HepG2 (cell line): ENCODE data around the gene UBE2O. TPM values are rescaled to one million over a fixed set of nuclear protein-coding genes. Genes with fewer than 3 reads are reported as not detected.

ENCODE experiments used
- ATAC-seq: fragments of 200-7000 bp; cut with Tn5 transposase; 3 replicates; pipeline ENCODE4 v1.9.1; 2020; ENCODE audit warnings: mild to moderate bottlenecking, moderate library complexity
- BruUV-seq: library from RNA; stranded (reverse); fragments of 400-500 nt; replicated peaks from 2 replicates; lab custom pipeline; 2021; lab: Mats Ljungman, UMichigan
- CTCF ChIA-PET: fragments of 300-600 bp; formaldehyde crosslinking; extraction: SDS; loops from one replicate; lab custom pipeline; 2021; ENCODE audit warnings: low total read pairs, inconsistent platforms, low intra/inter-chr PET ratio; lab: Yijun Ruan, JAX
- POLR2A ChIA-PET: fragments of 350-600 bp; sonication (Branson Sonifier 250); formaldehyde crosslinking; loops from one replicate; lab custom pipeline; 2020; ENCODE audit warnings: antibody characterized with exemption, inconsistent platforms; lab: Yijun Ruan, JAX
- DNase-seq: peaks from one replicate; pipeline ENCODE4 v3.0.0-alpha.2; 2015; ENCODE audit warnings: low spot score
- FAIRE-seq: peaks from 3 replicates; lab custom pipeline; 2011; peaks lifted over from hg19 to GRCh38; lab: Jason Lieb, UNC
- H2AFZ ChIP-seq: one replicate; pipeline ENCODE4 v1.6.1; 2011; ENCODE audit warnings: low read length, inconsistent platforms
- H3K27ac ChIP-seq: fragments of 300-600 bp; 3 replicates; pipeline ENCODE4 v1.8.0; 2011; ENCODE audit warnings: mixed run types, mild to moderate bottlenecking, mixed read lengths, low read length, inconsistent platforms; ENCODE audit not compliant: insufficient read depth; ENCODE audit errors: extremely low read length
- H3K27me3 ChIP-seq, 2 experiments: fragments of 200-600 bp in 1 of 2; 2 replicates in 1 of 2; 3 replicates in 1 of 2; pipeline versions ENCODE4 v1.6.0 to v1.8.0; 2011; ENCODE audit warnings: low read length in 2 of 2, mild to moderate bottlenecking in 2 of 2, moderate library complexity in 2 of 2, inconsistent platforms in 1 of 2; ENCODE audit not compliant: insufficient read depth in 2 of 2, control insufficient read depth in 1 of 2
- H3K36me3 ChIP-seq, 2 experiments: fragments of 200-600 bp in 1 of 2; replicated peaks in 1 of 2; 2 replicates in 1 of 2; 3 replicates in 1 of 2; pipeline versions ENCODE4 v1.5.1 to v1.8.0; 2011; ENCODE audit warnings: low read length in 2 of 2, inconsistent platforms in 1 of 2; ENCODE audit not compliant: insufficient read depth in 2 of 2, control insufficient read depth in 1 of 2
- H3K4me1 ChIP-seq: 2 replicates; pipeline ENCODE4 v1.5.1; 2012; ENCODE audit warnings: low read length, inconsistent platforms; ENCODE audit not compliant: insufficient read depth
- H3K4me2 ChIP-seq: 2 replicates; pipeline ENCODE4 v1.6.0; 2011; ENCODE audit warnings: low read depth, low read length, inconsistent platforms
- H3K4me3 ChIP-seq, 3 experiments: fragments of 200-600 bp in 1 of 3; sonication (generic), shearing (Covaris generic) in 1 of 3; replicated peaks in 1 of 3; 2 replicates each; pipeline ENCODE4 v1.5.1; 2011 to 2016; ENCODE audit warnings: low read length in 3 of 3, inconsistent platforms in 2 of 3, low read depth in 2 of 3, mild to moderate bottlenecking in 2 of 3, control low read depth in 1 of 3, mixed read lengths in 1 of 3; ENCODE audit not compliant: insufficient read depth in 1 of 3
- H3K79me2 ChIP-seq: one replicate; pipeline ENCODE4 v1.6.1; 2011; ENCODE audit warnings: low read length, inconsistent platforms; ENCODE audit not compliant: insufficient read depth
- H3K9ac ChIP-seq: 2 replicates; pipeline ENCODE4 v1.6.0; 2011; ENCODE audit warnings: mild to moderate bottlenecking, low read depth, low read length, inconsistent platforms; ENCODE audit not compliant: insufficient read depth
- H3K9me3 ChIP-seq: 2 replicates; pipeline ENCODE4 v1.5.1; 2012; ENCODE audit warnings: mild to moderate bottlenecking, low read length
- H4K20me1 ChIP-seq: 2 replicates; pipeline ENCODE4 v1.6.0; 2011; ENCODE audit warnings: inconsistent platforms, mild to moderate bottlenecking, low read length, moderate library complexity; ENCODE audit not compliant: insufficient read depth
- ARID2 ChIP-seq: sonication (generic); formaldehyde crosslinking; IDR thresholded peaks from 2 replicates; pipeline ENCODE4 v1.8.1; 2022; ENCODE audit warnings: mild to moderate bottlenecking, missing genetic modification reagents, borderline replicate concordance
- BORCS8-MEF2B ChIP-seq: sonication (generic); formaldehyde crosslinking; IDR thresholded peaks from 2 replicates; pipeline ENCODE4 v1.8.0; 2022; ENCODE audit warnings: mild to moderate bottlenecking, missing genetic modification reagents
- CHD4 ChIP-seq: fragments of 200-600 bp; sonication (generic); IDR thresholded peaks from 2 replicates; pipeline ENCODE4 v1.7.0; 2017; ENCODE audit warnings: mild to moderate bottlenecking, low read length, borderline replicate concordance
- RBAK ChIP-seq: sonication (generic); formaldehyde crosslinking; IDR thresholded peaks from 2 replicates; pipeline ENCODE4 v1.5.1; 2020; ENCODE audit warnings: mild to moderate bottlenecking, missing genetic modification reagents
- REL ChIP-seq: sonication (generic); formaldehyde crosslinking; conservative IDR thresholded peaks from 2 replicates; pipeline ENCODE4 v1.8.0; 2022; ENCODE audit warnings: mild to moderate bottlenecking, missing genetic modification reagents, moderate library complexity
- SALL1 ChIP-seq: sonication (generic); formaldehyde crosslinking; IDR thresholded peaks from 2 replicates; pipeline ENCODE4 v1.8.0; 2022; ENCODE audit warnings: mild to moderate bottlenecking, missing genetic modification reagents
- ZNF556 ChIP-seq: sonication (generic); formaldehyde crosslinking; IDR thresholded peaks from 2 replicates; pipeline ENCODE4 v1.4.0; 2020; ENCODE audit warnings: mild to moderate bottlenecking, missing genetic modification reagents, borderline replicate concordance
- ZSCAN25 ChIP-seq: sonication (generic); formaldehyde crosslinking; IDR thresholded peaks from 2 replicates; pipeline ENCODE4 v1.8.0; 2022; ENCODE audit warnings: mild to moderate bottlenecking, missing genetic modification reagents
- WGBS: methylation state at CpG from one replicate; pipeline ENCODE4 v1.1.6; 2017; ENCODE audit warnings: low lambda C conversion rate; 5-methylcytosine and 5-hydroxymethylcytosine counted together
- in situ Hi-C: cut with HindIII; loops from 2 replicates; pipeline ENCODE4 v1.10.0; 2017; ENCODE audit warnings: low pct_unique_long_range_greater_than_20kb; ENCODE audit not compliant: extremely low pct_ligation_motif_present
- intact Hi-C: fragments of 100-400 bp; cut with micrococcal nuclease; formaldehyde crosslinking; loops from one replicate; pipeline ENCODE4 v1.10.0; 2022; ENCODE audit not compliant: unreplicated experiment
- polyA plus RNA-seq, 8 experiments: library from polyadenylated mRNA; depleted of rRNA in 3 of 8; stranded (reverse) in 7 of 8; unstranded in 1 of 8; fragments of >200 nt; fragmentation: Illumina TruSeq in 4 of 8; extraction: Trizol in 4 of 8; gene quantifications; 2 replicates each; pipeline versions ENCODE4 v1.2.1 to v1.2.3, GENCODE V29; 2011 to 2016; ENCODE audit warnings: low read depth in 4 of 8, missing spikeins in 1 of 8, mixed read lengths in 1 of 8; ENCODE audit not compliant: insufficient read depth in 1 of 8
- total RNA-seq, 5 experiments: library from RNA; depleted of rRNA; stranded (reverse); fragments of >200 nt; fragmentation: Illumina TruSeq; extraction: Trizol; gene quantifications; 2 replicates each; pipeline ENCODE4 v1.2.3, GENCODE V29; 2016; ENCODE audit warnings: low read depth in 1 of 5
- TF ChIP-seq, protein P1 (sequence below): sonication (generic); formaldehyde crosslinking; IDR thresholded peaks from 2 replicates; pipeline ENCODE4 v1.9.0; 2021; ENCODE audit warnings: missing genetic modification reagents, mild to moderate bottlenecking, borderline replicate concordance
- TF ChIP-seq, protein P2 (sequence below), 2 experiments: sonication (generic) in 1 of 2; formaldehyde crosslinking in 1 of 2; IDR thresholded peaks; 2 replicates each; pipeline versions ENCODE4 v1.4.0 to v1.6.1; 2018 to 2020; ENCODE audit warnings: missing genetic modification reagents in 2 of 2, borderline replicate concordance in 1 of 2, low read depth in 1 of 2, mild to moderate bottlenecking in 1 of 2, missing biosample characterization in 1 of 2
- TF ChIP-seq, protein P3 (sequence below): sonication (generic); formaldehyde crosslinking; IDR thresholded peaks from 2 replicates; pipeline ENCODE4 v1.4.0; 2020; ENCODE audit warnings: missing genetic modification reagents
- TF ChIP-seq, protein P4 (sequence below): sonication (generic); formaldehyde crosslinking; conservative IDR thresholded peaks from 2 replicates; pipeline ENCODE4 v1.8.0; 2022; ENCODE audit warnings: low read depth, missing genetic modification reagents

Gene UBE2O
- total and polyA plus RNA-seq, 2 of the 13 experiments (the other 11 are each of a cell fraction or from before 2014, with no cell fraction given) = 21.5 to 23.5 TPM

DNA sequence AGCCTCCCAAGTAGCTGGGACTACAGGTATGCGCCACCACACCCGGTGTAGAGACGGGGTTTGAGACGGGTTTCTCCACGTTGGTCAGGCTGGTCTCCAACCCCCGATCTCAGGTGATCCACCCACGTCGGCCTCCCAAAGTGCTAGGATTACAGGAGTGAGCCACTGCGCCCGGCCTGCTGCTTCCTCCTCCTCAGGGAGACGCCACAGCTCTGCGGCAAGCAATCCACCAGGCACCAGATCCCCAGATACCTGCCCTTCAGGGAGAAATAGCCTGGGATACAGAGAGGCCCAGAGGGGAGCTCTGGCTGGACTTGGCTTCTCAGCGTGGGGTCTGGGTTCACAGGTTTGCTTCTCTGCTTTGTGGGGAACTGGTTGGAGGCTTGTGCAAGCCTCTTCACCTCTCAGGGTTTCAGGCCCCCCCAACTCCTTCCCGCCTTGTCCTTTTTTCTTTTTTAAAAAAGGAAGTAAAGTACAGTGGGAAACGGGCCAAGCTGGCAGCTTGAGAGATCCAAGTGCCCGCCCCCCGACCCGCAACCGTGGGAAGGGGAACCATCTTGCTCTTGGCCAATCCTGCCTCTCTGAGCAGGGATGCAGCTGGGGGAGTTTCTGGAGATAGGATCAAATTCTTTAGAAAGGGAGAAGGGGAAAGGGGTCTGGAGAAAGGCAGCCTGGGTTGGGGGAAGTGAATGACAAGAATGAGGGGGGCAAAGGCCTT is 71.2 kb downstream of the UBE2O start (continued):
- TF ChIP-seq CHD4 = peak; percentile 74; the same call in 1 of the 2 replicates
- TF ChIP-seq REL (CRISPR knock-in tag) = peak; percentile 59; the same call in 1 of the 2 replicates
- TF ChIP-seq, protein P1, sequence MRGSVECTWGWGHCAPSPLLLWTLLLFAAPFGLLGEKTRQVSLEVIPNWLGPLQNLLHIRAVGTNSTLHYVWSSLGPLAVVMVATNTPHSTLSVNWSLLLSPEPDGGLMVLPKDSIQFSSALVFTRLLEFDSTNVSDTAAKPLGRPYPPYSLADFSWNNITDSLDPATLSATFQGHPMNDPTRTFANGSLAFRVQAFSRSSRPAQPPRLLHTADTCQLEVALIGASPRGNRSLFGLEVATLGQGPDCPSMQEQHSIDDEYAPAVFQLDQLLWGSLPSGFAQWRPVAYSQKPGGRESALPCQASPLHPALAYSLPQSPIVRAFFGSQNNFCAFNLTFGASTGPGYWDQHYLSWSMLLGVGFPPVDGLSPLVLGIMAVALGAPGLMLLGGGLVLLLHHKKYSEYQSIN (CRISPR knock-in tag) = no peak

DNA sequence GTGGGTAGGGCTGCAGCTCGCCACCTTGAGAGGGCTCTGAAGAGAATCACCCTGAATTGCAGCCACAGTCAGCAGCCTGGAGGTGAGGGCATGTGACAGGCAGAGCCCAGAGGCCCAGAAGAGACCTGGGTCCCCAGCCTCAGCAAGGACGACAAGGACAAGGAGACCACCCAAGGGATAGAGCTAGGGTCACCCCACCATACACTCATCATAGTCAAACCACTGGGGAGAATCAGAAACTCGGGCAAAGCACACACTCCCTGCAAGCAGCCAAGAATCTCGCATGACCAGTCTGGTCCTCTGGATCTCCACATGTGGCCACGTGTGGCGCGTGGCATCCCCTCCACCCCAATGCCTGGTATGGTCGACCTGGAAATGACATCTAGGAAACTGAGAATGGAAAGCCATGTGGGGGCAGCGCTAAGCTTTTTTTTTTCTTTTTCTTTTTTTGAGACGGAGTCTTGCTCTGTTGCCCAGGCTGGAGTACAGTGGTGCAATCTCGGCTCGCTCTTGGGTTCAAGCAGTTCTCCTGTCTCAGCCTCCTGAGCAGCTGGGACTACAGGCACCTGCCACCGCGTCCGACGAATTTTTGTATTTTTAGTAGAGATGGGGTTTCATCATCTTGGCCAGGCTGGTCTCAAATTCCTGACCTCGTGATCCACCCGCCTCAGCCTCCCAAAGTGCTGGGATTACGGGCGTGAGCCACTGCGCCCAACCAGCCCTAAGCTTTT is 73.1 kb downstream of the UBE2O start:
- ATAC-seq (no peak), DNase-seq (no peak), FAIRE-seq (no peak)
- no TSS peak for BruUV-seq
- WGBS = 87% methylated on average over 21 of the region's 21 CpGs
- Histone ChIP-seq H3K9me3 (no peaks in the 10 kb centered on the region), H3K36me3 (peaks cover 0 to 5% of the 10 kb centered on the region in 2 experiments; a peak in 2 of 5 replicates), H3K4me1 (peaks cover 70% of the 10 kb centered on the region), H3K9ac (peak overlapping the region; percentile 33), H3K4me3 (peak overlapping the region in 1 of 3 experiments; percentile 20; a peak in 2 of 6 replicates), H3K27me3 (no peaks in the 10 kb centered on the region; a peak in 1 of 5 replicates), H2AFZ (no peak overlapping the region), H3K4me2 (peak overlapping the region; percentile 99), H3K27ac (peak overlapping the region; percentile 100), H4K20me1 (no peaks in the 10 kb centered on the region), H3K79me2 (peaks cover 65% of the 10 kb centered on the region)
- ChIA-PET POLR2A (interaction anchor here (7.0 to 20.9 kb wide), 3 partner anchors 20 to 73 kb away, joined by 79 to 1379 read pairs (median 89); partner anchors contain the start of genes PRPSAP1 and QRICH2), CTCF (no interaction called here)
- in situ Hi-C loops = no loop called here
- intact Hi-C loops = no loop called here
- TF ChIP-seq ARID2 (CRISPR knock-in tag) = peak; percentile 42; the same call in 1 of the 2 replicates
- TF ChIP-seq, protein P2, sequence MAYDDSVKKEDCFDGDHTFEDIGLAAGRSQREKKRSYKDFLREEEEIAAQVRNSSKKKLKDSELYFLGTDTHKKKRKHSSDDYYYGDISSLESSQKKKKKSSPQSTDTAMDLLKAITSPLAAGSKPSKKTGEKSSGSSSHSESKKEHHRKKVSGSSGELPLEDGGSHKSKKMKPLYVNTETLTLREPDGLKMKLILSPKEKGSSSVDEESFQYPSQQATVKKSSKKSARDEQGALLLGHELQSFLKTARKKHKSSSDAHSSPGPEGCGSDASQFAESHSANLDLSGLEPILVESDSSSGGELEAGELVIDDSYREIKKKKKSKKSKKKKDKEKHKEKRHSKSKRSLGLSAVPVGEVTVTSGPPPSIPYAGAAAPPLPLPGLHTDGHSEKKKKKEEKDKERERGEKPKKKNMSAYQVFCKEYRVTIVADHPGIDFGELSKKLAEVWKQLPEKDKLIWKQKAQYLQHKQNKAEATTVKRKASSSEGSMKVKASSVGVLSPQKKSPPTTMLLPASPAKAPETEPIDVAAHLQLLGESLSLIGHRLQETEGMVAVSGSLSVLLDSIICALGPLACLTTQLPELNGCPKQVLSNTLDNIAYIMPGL (CRISPR knock-in tag; IDR thresholded peaks at IDR 0.05; ENCODE audit: borderline replicate concordance in 1 of 2, low read depth in 1 of 2) = 0 out of 4 replicates have a peak, but pooled peaks of 1 of the 2 experiments have one; percentile 25
- TF ChIP-seq ZSCAN25 (CRISPR knock-in tag) = 0 out of 2 replicates have a peak, but pooled peaks have one; percentile 30
- TF ChIP-seq, protein P3, sequence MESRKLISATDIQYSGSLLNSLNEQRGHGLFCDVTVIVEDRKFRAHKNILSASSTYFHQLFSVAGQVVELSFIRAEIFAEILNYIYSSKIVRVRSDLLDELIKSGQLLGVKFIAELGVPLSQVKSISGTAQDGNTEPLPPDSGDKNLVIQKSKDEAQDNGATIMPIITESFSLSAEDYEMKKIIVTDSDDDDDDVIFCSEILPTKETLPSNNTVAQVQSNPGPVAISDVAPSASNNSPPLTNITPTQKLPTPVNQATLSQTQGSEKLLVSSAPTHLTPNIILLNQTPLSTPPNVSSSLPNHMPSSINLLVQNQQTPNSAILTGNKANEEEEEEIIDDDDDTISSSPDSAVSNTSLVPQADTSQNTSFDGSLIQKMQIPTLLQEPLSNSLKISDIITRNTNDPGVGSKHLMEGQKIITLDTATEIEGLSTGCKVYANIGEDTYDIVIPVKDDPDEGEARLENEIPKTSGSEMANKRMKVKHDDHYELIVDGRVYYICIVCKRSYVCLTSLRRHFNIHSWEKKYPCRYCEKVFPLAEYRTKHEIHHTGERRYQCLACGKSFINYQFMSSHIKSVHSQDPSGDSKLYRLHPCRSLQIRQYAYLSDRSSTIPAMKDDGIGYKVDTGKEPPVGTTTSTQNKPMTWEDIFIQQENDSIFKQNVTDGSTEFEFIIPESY (CRISPR knock-in tag) = peak; percentile 54
- TF ChIP-seq, protein P4, sequence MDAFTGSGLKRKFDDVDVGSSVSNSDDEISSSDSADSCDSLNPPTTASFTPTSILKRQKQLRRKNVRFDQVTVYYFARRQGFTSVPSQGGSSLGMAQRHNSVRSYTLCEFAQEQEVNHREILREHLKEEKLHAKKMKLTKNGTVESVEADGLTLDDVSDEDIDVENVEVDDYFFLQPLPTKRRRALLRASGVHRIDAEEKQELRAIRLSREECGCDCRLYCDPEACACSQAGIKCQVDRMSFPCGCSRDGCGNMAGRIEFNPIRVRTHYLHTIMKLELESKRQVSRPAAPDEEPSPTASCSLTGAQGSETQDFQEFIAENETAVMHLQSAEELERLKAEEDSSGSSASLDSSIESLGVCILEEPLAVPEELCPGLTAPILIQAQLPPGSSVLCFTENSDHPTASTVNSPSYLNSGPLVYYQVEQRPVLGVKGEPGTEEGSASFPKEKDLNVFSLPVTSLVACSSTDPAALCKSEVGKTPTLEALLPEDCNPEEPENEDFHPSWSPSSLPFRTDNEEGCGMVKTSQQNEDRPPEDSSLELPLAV (CRISPR knock-in tag) = no peak
- TF ChIP-seq RBAK = no peak
- peak; percentile 50 for TF ChIP-seq SALL1
- 0 out of 2 replicates have a peak, but pooled peaks have one; percentile 17 for TF ChIP-seq ZNF556 (CRISPR knock-in tag)
- peak; percentile 35; the same call in 1 of the 2 replicates for TF ChIP-seq BORCS8-MEF2B (CRISPR knock-in tag)
